Medulla oblongata (tissue), 1 donor: ENCODE data around the gene PRRG4.
"Not testable (repeated sequence)": the region's sequence is repeated elsewhere in the genome, so short reads cannot be mapped to it uniquely, and the experiment has no call there.

Experiments
- DNase-seq: peaks from one replicate; pipeline ENCODE4 v3.0.0-alpha.2; 2015; ENCODE audit errors: extremely low spot score

Gene PRRG4

DNA sequence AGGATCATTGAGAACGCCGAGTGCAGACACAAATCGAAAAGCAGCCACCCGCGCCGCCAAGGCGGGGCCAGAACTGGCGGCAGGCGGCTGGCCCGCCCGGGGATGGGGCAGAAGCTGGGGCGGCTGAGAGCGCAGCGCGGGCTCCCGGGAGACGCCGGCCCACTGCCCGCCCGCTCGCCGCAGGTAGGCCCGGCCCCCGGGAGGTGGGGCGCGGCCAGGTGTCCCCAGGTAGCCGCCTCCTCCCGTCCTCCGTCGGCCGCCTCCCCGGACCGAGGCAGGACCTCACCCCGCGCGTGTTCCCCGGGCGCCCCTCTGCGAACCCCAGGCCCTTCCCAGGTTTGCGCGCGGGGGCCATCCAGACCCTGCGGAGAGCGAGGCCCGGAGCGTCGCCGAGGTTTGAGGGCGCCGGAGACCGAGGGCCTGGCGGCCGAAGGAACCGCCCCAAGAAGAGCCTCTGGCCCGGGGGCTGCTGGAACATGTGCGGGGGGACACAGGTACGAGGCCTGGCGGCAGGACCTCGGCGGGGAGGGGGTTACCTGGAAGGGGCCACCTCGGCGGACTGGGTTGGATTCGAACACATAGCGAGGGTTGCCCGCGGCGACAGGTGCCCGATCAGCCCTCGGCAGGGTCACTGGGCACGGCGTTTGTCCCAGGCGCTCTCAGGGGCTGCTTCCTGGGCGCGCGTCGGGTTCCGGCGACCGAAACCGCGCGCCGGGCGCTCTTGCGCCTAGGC is at the start of gene PRRG4:
TSS of gene PRRG4 (plus strand) at position 248 of the 733 bp plus-strand sequence. CDS start 603 bp downstream, outside the sequence.
- DNase-seq = peak; percentile 53

DNA sequence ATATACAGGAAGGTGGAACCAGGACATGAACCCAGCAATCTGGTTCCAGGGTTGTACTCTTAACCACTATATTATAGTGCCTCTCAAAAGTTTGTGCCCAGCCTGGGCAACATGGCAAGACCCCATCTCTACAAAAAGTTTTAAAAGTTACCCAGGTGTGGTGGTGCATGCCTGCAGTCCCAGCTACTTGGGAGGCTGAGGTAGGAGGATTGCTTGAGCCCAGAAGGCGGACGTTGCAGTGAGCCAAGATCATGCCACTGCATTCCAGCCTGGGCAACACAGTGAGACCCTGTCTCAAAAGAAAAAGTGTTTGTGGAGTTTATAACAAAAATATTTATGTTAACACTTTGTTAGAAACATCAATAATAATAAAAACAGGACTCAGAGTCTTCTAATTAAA is 48.9 kb upstream of the PRRG4 start:
- DNase-seq = not testable (repeated sequence)

DNA sequence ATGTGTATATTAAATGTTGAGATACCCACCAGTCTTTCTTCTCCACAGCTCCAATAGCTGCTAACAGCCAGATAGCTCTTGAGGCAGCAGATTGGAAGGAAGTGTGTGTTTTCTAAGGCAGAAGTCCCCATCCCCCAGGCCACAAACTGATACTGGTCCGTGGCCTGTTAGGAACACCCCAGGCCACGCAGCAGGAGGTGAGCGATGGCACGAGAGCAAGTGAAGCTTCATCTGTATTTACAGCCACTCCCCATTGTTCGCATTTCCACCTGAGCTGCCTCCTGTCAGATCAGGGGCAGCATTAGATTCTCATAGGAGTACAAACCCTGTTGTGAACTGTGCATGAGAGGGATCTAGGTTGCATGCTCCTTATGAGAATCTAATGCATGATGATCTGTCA is 48.0 kb upstream of the PRRG4 start:
- no peak for DNase-seq

DNA sequence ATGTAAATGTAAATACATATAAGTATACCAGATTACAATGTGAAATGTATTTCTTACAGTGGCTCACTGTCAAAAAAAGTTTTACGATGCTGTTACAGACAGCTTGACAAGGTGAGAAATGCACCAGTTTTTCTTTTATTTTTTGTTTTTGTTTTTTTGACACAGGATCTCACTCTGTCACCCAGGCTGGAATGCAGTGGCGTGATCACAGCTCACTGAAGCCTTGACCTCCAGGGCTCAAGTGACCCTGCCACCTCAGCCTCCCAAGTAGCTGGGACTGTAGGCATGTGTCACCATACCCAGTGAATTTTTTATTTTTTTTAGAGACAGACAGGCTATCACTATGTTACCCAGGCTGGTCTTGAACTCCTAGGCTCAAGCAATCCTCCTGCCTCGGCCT is 44.5 kb upstream of the PRRG4 start:
- DNase-seq = no peak

DNA sequence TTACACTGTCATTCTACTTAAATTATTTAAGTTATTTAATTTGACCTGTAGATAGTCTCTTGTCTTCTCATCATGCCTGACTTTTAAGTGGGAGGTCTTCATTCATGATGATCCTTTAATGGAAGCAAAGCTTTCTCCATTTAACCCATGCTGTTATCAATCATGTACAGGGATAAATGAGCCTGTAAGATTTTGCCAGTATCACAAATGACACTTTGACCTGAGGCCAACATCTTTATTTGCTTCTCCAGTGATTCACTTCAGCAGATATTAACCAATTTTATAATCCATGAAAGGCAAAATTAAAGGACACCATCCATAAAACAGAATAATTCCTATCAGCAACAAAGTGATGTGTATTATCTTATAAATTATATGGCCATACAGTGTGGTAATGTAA is 42.9 kb upstream of the PRRG4 start:
- no peak for DNase-seq

DNA sequence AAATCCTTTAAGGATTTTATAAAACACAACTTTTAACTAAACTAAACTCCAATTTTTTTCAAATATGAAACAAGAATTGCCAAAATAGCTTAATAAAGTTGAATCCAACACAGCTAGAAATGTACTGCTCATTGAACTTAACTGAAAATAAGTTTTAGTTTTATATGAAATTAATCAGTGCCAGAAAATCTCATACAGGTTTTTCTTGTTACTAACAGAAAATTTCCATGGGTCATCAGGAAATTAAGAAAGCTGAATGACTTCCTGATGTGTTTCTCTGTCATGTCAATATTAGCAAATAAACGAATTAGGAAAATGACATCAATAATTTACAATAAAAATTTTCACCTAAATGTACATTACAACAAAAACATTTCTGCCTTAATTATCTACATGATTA is 38.8 kb upstream of the PRRG4 start:
- DNase-seq = no peak

DNA sequence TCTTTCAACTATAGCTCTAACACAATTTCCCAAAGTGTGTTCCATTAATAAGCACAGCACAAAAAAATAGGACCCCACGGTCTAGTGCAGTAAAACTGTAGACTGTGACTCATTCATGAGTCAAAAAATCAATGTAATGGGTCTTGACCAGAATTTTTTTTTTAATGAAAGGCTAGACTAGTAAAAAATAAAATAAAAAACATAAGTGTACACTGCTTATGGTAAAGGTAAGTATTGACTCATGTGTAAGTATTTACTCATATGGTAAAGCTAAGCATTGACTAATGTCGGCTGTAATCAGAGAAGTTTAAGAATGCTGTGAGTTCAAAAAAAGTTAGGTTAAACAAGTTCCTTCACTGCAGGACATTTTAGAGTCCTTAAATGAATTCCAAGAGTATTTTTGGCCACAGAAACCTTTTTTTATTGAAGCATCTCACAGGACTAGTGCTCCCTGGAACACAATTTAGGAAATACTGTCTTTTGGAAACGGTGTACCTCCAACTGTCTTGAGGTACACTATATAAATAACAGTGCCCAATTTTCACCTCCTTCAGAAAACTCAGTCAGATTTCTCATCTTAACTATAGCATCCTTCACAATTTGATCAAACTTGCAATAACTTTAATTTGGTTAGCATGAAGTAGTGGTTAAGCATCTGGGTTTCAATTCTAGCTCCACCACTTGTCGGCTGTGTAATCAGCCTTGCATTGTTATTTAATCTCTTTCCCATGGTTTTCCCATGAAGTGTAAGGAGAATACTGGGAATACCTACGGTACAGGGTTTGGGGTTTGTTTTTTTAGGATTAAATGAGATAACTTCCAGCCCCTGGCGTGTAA is 37.4 kb upstream of the PRRG4 start:
- no peak for DNase-seq

DNA sequence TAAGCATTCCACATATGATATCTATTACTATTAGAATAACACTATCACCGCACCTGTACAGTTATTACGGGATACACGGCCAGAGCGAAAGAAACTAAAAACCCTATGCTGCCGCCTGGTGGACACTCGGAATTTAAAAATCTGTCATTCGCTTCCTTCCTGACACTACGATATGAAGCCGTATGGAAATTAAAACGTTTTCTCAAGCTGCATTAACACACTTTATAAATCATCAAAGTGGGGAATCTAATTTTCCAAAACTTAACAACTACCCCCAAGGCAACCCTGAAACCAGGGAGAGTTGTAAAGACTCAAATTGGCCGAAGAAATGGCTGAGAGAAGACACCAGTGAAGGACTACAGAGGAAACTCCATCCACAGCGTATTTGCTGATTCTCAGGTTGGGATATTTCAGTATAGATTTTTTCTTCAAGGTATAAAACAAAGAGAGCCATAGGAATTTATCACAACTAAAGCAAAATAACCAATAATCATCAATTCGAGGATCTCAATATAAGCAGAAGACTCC is 36.7 kb upstream of the PRRG4 start:
- peak; percentile 67 for DNase-seq

DNA sequence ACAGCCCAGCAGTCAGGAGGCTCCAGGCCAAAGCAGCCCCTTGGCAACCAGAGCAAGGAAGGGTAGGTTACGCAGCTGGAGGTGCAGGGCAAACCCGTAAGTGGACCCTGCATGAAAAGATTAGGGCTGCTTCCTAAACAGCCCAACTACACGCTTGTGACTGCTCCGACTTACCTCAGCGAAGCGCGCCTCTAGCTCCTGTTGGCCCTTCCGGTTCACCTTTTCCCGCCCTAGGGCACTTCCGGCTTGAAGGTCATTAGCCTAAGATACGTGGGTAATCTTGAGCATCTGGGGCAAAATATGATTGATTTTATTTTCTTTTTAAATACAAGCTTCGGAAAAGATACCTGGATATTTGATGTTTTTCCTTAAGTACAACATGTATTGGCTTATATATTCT is 35.3 kb upstream of the PRRG4 start, which contains the start of gene CCDC73:
TSS of gene CCDC73 (minus strand) at position 224 of the 400 bp plus-strand sequence. CDS start 34,419 bp downstream, outside the sequence.
- no peak for DNase-seq

DNA sequence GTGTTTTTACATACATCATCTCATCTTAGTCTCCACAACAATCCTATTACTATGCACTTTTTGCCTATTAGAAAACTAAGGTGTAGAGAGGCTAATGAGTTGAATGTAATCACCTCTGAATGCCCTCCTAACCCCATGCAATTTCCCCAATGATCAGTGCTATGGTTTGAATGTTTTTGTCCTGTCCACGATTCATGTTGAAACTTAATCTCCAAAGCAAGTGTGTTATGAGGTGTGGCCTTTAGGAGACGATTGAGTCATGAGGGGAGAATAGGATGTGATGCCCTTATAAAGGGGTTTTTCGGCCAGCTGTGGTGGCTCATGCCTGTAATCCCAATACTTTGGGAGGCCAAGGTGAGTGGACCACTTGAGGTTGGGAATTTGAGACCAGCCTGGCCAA is 33.3 kb upstream of the PRRG4 start:
- DNase-seq = no peak

DNA sequence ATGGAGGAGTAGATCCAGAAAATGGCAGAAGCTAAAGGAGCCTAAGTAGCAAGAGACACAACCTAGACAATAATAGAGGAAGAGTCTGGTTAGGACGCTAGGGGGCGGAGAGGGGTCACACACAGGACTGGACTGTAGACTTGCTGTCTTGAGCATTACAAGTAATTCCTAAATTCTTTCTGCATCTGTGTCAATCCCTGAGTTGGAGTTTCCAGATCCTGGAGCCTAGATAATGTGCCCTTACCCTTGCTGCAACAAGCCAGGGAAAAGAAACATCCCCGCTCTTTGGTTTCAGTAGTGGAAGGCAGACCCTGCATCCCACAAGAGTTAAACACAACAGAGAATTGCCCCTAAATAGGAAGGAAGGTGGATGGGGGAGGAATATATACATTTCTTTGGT is 20.4 kb upstream of the PRRG4 start:
- peak; percentile 84 for DNase-seq

DNA sequence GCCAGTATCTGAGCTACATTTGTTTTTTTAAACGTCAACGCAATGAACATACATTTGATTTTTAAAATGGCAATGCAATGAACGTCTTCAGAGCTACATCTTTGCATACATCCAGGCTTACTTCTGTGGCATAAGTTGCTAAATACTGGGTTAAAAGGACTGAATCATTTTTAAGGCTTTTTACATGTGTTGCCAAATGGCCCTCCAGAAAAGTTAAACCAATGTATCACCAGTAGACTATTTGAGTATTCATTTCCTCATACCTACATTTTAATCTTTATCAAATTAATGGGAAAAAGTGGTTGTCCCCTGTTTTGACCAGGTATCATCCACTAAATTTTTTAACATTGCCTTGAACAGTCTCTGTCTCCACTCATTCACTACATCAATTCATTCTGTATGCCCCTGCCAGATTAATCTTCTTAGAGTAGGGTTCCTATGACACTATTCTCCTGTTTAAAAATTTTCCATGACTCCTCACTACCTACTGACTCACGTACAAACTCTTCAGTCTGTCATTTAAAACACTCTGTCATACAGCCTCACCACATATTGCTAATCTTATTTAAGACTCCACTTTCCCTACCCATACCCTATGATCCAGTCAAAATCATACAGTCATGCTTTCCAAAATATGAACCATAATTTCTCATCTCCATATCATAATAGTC is 12.4 kb upstream of the PRRG4 start:
- DNase-seq = no peak

DNA sequence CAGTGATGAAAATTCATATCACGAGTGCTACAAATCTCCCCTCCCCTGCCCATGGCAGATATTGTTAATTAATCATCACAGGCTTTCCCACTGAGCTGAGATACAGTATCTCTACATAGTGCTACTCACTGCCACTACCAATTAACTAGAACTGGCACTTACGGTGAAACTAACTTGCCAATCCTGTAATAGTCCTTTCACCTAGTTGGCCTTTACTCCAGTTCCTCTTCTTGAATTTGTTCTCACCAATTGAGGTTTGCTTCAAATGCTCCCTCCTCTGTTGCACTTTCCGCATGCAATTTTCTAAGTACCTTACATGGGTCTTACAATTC is 11.9 kb upstream of the PRRG4 start:
- DNase-seq = no peak

DNA sequence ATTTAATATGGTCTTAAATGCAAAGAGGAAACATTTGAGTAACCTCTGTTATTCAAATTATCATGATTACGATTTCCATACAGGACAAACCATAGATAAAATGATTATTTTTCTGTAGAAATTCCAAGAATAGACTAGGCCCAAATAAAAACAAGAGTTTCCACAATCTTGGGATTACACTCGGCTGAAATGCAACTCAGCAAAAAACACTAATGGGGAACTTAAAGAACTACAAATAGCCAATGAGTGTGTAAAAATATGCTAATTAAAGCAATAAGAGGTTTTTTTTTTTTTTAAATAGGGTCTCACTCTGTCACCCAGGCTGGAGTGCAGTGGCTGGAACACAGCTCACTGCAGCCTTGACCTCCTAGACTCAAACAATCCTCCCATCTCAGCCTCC is 10.5 kb upstream of the PRRG4 start:
- no peak for DNase-seq

DNA sequence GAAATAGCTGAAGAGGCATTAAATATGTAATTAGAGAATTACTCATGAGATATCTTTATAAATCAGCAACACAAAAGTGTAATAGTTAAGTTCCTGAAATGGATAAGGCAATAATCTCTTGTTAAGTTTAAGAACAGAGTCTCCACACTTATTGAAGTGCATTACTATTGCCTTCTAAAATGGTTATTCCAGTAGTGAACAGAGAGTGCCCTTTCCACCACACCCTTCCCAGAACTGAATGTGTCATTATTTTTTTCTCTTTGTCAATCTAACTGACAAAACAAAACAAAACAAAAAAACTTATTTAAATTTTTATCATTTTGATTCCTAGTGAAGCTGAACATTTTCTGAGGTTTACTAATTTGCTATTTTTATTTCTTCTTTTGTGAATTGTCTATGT is 9.2 kb upstream of the PRRG4 start:
- DNase-seq = no peak

DNA sequence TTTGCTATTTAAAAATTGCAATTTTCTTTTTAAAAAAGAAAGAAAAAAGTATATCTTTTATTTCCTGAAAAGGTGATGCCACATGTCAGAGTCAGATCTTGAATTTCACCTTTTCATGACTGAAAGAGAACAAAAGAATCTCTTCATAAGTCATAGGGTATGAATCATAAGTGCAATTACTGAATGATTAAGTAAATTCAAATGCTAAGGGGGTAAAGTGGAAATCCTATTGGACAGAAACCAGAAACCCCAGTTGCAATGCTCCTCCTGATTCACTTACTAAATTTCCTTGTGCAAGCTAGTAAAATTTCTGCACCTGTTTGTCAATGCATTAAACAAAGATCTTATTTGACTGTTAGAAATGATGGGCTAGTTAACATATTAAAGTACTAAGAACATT is 8.2 kb upstream of the PRRG4 start:
- no peak for DNase-seq

DNA sequence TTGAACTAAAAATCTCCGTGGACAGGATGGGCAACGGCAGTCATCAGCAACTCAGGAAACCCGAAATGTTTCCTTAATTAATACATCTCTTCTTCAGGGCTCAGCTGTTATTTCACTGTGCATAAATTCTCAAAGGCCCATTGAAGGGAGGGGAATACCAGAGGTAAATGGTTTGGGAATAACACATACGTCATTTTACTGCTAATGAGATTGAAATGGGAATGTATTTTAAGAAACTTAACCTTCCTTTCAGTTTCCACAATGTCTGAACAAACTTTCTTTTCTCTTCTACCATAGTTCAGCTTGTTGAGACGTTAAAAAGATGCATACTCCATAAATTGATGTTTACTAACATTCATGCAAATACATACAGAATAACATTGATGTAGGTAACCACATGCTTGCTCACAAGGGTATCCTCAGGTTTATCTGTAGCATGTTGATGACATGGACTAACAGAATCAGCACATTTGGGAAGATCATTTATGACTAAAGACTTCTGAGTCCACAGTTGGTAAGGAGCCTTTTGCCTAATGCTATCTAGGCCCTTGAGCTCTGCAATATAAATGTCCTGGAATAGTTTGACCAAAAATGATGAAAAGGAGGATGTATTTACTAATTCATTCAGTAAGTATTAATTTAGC is 7.7 kb upstream of the PRRG4 start:
- DNase-seq = no peak

DNA sequence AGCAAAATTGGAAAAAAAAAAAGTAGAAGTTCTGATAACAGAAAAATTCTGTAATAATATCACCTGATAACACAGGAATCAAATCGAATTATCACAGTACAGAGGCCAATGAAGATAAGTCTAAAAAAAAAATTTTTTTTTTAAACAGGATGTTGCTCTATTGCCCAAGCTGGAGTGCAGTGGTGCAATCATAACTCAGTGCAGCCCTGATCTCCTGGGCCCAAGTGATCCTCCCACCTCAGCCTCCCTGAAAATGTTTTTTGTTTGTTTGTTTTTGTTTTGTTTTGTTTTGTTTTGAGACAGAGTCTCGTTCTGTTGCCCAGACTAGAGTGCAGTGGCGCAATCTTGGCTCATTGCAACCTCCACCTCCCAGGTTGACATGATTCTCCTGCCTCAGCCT is 6.1 kb upstream of the PRRG4 start:
- not testable (repeated sequence) for DNase-seq

DNA sequence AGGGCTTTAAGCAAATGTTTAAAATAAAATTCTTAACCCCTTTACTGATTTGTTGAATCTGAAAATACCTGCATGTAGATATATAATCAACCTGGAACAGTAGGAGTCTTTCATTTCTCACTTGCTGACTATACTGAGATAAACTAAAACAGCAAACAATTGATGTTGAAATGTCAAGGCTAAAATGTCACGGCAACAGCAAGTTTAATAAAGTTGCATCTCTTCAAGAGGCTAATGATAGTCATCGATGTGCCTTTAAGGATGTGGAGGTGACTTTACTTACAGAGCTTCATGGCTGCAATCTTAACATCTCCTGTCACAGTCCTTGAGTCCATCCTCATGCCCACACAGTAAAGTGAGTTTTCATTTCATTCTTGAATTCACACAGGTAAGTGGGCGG is 3.6 kb upstream of the PRRG4 start:
- DNase-seq = no peak

DNA sequence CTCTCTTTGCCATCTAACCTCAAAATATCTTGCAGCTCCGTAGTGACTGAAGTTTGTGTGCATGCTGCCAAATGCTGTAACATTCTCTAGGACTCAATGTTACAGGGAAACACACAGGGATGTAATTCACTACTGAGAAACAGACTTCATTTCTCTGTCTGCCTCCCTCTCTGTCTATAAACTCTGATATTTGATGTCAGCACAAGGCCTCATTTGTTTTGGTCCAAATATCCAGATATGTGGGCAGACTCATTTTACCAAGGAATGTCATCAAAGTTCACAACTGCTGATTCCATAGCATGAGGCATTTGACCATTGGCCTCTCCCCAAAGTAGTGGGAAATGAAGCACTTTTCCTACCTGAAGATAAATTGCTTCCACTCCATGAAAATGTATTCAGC is 2.5 kb upstream of the PRRG4 start:
- no peak for DNase-seq

DNA sequence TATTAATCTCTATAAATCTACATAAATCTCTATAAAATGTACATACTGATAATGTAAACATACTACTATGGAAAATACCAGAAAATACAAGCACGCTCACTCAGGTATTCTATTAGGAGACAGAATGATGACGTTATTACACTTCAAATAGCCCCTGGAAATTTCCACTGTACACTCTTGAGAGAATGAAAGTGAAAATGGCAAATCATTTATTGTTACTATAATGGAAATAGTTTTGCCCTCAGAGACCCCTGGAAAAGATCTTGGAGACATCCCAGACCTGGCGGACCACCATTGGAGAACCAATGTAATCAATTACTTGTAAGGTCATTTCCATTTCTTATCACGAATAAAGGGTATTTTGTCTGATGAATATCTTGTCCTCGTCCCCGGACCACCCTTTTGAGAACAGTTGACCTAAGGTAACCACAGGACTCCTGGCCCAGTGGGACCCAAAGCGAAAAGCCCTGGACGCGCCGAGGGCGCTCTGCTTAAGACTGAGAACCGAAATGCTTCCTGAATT is 509 bp upstream of the PRRG4 start:
- DNase-seq = peak; percentile 21

DNA sequence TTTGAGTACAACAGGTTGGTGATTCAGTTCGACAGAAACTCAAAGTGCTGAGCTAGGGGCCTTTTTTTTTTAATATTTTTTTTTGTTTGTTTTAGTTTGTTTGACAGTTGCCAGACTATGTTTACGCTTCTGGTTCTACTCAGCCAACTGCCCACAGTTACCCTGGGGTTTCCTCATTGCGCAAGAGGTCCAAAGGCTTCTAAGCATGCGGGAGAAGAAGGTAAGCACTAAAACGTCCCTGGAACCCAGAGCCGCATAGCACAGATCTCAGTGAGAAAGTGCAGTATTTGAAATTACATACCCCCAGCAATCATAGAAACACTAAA is 649 bp downstream of the PRRG4 start:
- DNase-seq = peak; percentile 27
